Natural killer cell (primary cell): Measurements from ENCODE around the gene INS. TPM values are rescaled to one million over a fixed set of nuclear protein-coding genes. Genes with fewer than 3 reads are reported as not detected.

Source experiments
- ATAC-seq, 3 donors: fragments of 150-1000 bp in 2 of 3; fragments of 200-7000 bp in 1 of 3; cut with Tn5 transposase; 1 replicate in 1 of 3; 2 replicates in 2 of 3; pipeline ENCODE4 v1.10.0; 2021; ENCODE audit warnings: mild to moderate bottlenecking in 2 of 3, moderate library complexity in 2 of 3
- DNase-seq, 2 donors: peaks; one replicate each; pipeline versions ENCODE4 v3.0.0 to v3.0.0-alpha.2; 2013 to 2021; ENCODE audit warnings: mixed read lengths in 1 of 2
- H3K27ac ChIP-seq: one replicate; pipeline ENCODE4 v1.5.1; 2013; ENCODE audit warnings: mild to moderate bottlenecking, low read length
- H3K27me3 ChIP-seq: one replicate; pipeline ENCODE4 v1.6.1; 2013; ENCODE audit warnings: low read length; ENCODE audit not compliant: control insufficient read depth, insufficient read depth
- H3K36me3 ChIP-seq: one replicate; pipeline ENCODE4 v1.6.1; 2013; ENCODE audit warnings: low read length; ENCODE audit not compliant: control insufficient read depth, insufficient read depth
- H3K4me1 ChIP-seq: one replicate; pipeline ENCODE4 v1.6.1; 2013; ENCODE audit warnings: low read length; ENCODE audit not compliant: control insufficient read depth, insufficient read depth
- H3K4me3 ChIP-seq: one replicate; pipeline ENCODE4 v1.5.1; 2013; ENCODE audit warnings: low read length
- H3K9me3 ChIP-seq: one replicate; pipeline ENCODE4 v1.6.1; 2013; ENCODE audit warnings: low read length; ENCODE audit not compliant: control insufficient read depth, insufficient read depth
- H3K27ac Mint-ChIP-seq, 2 donors: one replicate each; pipeline ENCODE4 v1.8.0; 2022; ENCODE audit warnings: mild to moderate bottlenecking in 2 of 2, mixed read lengths in 2 of 2, moderate library complexity in 1 of 2
- H3K27me3 Mint-ChIP-seq, 2 donors: one replicate each; pipeline ENCODE4 v1.8.0; 2022; ENCODE audit warnings: low read depth in 2 of 2, mixed read lengths in 2 of 2
- H3K36me3 Mint-ChIP-seq: one replicate; pipeline ENCODE4 v1.8.0; 2022; ENCODE audit warnings: mixed read lengths
- H3K4me1 Mint-ChIP-seq, 2 donors: one replicate each; pipeline ENCODE4 v1.8.0; 2022; ENCODE audit warnings: mixed read lengths in 2 of 2
- H3K4me3 Mint-ChIP-seq: one replicate; pipeline ENCODE4 v1.8.0; 2022; ENCODE audit warnings: mild to moderate bottlenecking, moderate library complexity, mixed read lengths
- H3K9me3 Mint-ChIP-seq, 2 donors: one replicate each; pipeline ENCODE4 v1.8.0; 2022; ENCODE audit warnings: mixed read lengths in 2 of 2
- CTCF ChIP-seq: fragments of 200-600 bp; IDR thresholded peaks from one replicate; pipeline ENCODE4 v1.8.0; 2022; ENCODE audit warnings: antibody characterized with exemption
- WGBS: methylation state at CpG from one replicate; pipeline ENCODE4 v1.1.7; 2013; ENCODE audit warnings: missing lambda C conversion rate; ENCODE audit not compliant: insufficient coverage; 5-methylcytosine and 5-hydroxymethylcytosine counted together
- intact Hi-C: fragments of 100-400 bp; cut with micrococcal nuclease; formaldehyde crosslinking; loops from one replicate; pipeline ENCODE4 v1.14.2; 2022
- total RNA-seq, 4 donors: library from RNA; stranded (reverse); fragments of 120-200 nt in 1 of 4; gene quantifications; one replicate each; pipeline versions ENCODE4 v1.2.3 to v1.2.4, GENCODE V29; 2013 to 2022

Gene INS
- total RNA-seq, 3 donors from 2014 or later (not counting 1 experiment from before 2014, with no cell fraction given): not detected

GRCh38 chr11:2200536-2200935 lies 39.5 kb upstream of the INS start:
- Mint-ChIP-seq H3K27me3 (peaks cover 0 to 12% of the 10 kb centered on the region in 2 donors), H3K27ac (no peak overlapping the region), H3K4me3 (no peak overlapping the region), H3K36me3 (no peaks in the 10 kb centered on the region), H3K9me3 (peaks cover 2 to 3% of the 10 kb centered on the region in 2 donors), H3K4me1 (peaks cover 0 to 23% of the 10 kb centered on the region in 2 donors)
- intact Hi-C loops: no loop called here
- H3K4me1 ChIP-seq: peaks cover 27% of the 10 kb centered on the region
- no peak overlapping the region for H3K27ac ChIP-seq
- H3K9me3 ChIP-seq: no peaks in the 10 kb centered on the region
- H3K36me3 ChIP-seq: no peaks in the 10 kb centered on the region
- no peak for ATAC-seq
- H3K4me3 ChIP-seq: no peak overlapping the region
- no peaks in the 10 kb centered on the region for H3K27me3 ChIP-seq
- TF ChIP-seq CTCF: no peak
- DNase-seq: no peak
- 94% methylated on average over 8 of the region's 11 CpGs for WGBS

GRCh38 chr11:2199466-2200341 lies 38.7 kb upstream of the INS start:
- H3K36me3 Mint-ChIP-seq: no peaks in the 10 kb centered on the region
- DNase-seq: no peak

GRCh38 chr11:2198621-2199365 lies 37.8 kb upstream of the INS start:
- Mint-ChIP-seq H3K27me3 (peaks cover 0 to 12% of the 10 kb centered on the region in 2 donors), H3K4me3 (no peak overlapping the region), H3K4me1 (peaks cover 0 to 28% of the 10 kb centered on the region in 2 donors), H3K36me3 (no peaks in the 10 kb centered on the region), H3K27ac (no peak overlapping the region), H3K9me3 (peaks cover 2 to 3% of the 10 kb centered on the region in 2 donors)
- 59% methylated on average over 21 of the region's 21 CpGs for WGBS
- intact Hi-C loops: no loop called here
- Histone ChIP-seq H3K4me3 (no peak overlapping the region), H3K27ac (no peak overlapping the region), H3K27me3 (no peaks in the 10 kb centered on the region), H3K36me3 (no peaks in the 10 kb centered on the region), H3K4me1 (peaks cover 33% of the 10 kb centered on the region), H3K9me3 (no peaks in the 10 kb centered on the region)
- ATAC-seq (no peak), DNase-seq (no peak)
- no peak for TF ChIP-seq CTCF

More at GRCh38 chr11:2199466-2200341, 38.7 kb upstream of the INS start:
- H3K4me1 Mint-ChIP-seq: peaks cover 0 to 27% of the 10 kb centered on the region in 2 donors
- no peaks in the 10 kb centered on the region for H3K9me3 ChIP-seq
- no peak overlapping the region for H3K4me3 Mint-ChIP-seq
- 94% methylated on average over 22 of the region's 22 CpGs for WGBS
- H3K9me3 Mint-ChIP-seq: peaks cover 2 to 3% of the 10 kb centered on the region in 2 donors
- no peaks in the 10 kb centered on the region for H3K27me3 ChIP-seq
- peaks cover 32% of the 10 kb centered on the region for H3K4me1 ChIP-seq
- H3K27ac ChIP-seq: no peak overlapping the region
- peaks cover 0 to 12% of the 10 kb centered on the region in 2 donors for H3K27me3 Mint-ChIP-seq
- intact Hi-C loops: no loop called here
- no peaks in the 10 kb centered on the region for H3K36me3 ChIP-seq
- H3K27ac Mint-ChIP-seq: no peak overlapping the region
- ATAC-seq: no peak
- no peak overlapping the region for H3K4me3 ChIP-seq
- TF ChIP-seq CTCF: no peak
